Measurements from ENCODE around the gene SYNCRIP.
"Not testable (repeated sequence)": the region's sequence is repeated elsewhere in the genome, so short reads cannot be mapped to it uniquely, and the experiment has no call there.

The SYNCRIP gene

GRCh38 chr6:85672623-85673022, 29.9 kb upstream of the SYNCRIP start:
- intact Hi-C loops (cut with DNase I): no loop called here
- no peak for DNase-seq

GRCh38 chr6:85672050-85672449, 29.4 kb upstream of the SYNCRIP start:
- intact Hi-C loops (cut with DNase I): no loop called here
- DNase-seq: no peak

DNA sequence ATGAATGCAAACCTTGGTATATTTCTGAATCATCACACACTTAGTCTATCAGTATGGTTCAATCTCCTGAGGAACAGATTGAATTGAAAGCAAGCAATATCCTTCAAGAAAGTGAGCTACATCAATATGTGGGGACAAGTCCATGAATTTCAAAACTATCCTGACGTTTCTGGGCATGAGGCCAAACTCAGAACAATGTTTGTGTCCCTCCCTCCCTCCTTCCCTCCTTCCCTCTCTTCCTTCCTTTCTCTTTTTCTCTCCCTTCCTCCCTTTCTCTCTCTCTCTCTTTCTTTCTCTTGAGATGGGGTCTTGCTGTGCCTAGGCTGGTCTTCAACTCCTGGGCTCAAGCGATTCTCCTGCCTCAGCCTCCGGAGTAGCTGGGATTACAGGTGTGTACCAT, 27.9 kb upstream of the SYNCRIP start:
- intact Hi-C loops (cut with DNase I): no loop called here
- DNase-seq: no peak

GRCh38 chr6:85669735-85670194, 27.1 kb upstream of the SYNCRIP start:
- intact Hi-C loops (cut with DNase I): no loop called here
- no peak for DNase-seq

DNA sequence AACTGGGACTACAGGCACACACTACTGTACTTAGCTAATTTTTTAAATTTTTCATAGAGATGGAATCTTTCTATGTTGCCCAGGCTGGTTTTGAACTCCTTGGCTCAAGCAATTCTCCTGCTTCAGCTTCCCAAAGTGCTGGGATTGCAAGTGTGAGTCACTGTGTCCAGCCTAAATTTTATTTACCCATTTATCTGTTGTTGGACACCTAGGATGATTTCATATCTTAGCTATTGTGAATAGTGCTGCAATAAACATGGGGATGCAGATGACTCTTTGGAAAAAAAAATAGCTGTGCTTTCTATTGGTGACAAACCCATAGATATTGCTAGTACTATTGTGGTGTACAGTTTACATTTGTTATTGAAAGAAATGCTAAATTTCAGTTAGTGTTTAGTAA, 19.6 kb upstream of the SYNCRIP start:
- no peak for DNase-seq
- intact Hi-C loops (cut with DNase I): no loop called here

- peak in 6 of 10 donors; percentile 25 to 90 (median 69) for DNase-seq
- intact Hi-C loops (cut with DNase I): no loop called here
Measured at GRCh38 chr6:85660181-85660611, 17.5 kb upstream of the SYNCRIP start.

DNA sequence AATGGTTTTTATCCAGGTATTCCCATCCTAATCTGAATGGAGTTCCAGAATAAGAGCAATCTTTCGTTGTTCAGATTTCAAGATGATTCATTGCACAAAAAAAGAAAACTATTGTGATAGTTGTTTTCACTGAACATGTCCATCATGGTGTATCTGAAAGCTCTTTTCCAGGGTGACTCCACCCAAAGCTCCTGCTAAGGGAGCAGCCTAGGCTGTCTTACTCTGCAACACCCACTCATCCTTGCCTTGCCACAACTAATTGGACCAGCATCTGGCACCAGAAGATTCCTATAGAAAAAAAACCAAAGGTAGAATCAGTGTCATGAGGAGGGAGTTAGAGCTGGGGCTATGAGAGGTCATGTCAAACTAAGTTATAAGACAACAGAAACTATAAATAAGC, 7.9 kb upstream of the SYNCRIP start:
- intact Hi-C loops (cut with DNase I): no loop called here
- DNase-seq: no peak

GRCh38 chr6:85644279-85644762, 1.6 kb upstream of the SYNCRIP start:
- DNase-seq: no peak
- intact Hi-C loops (cut with DNase I): loop anchor here (10.0 kb wide), 1 partner anchor 1790 kb away; the partner anchor contains the start of genes CYB5R4 and RIPPLY2

- intact Hi-C loops (cut with DNase I): loop anchor here (1.0 to 10.0 kb wide), 3 partner anchors 35 to 1789 kb away; partner anchors contain the start of genes CYB5R4 and RIPPLY2
- DNase-seq: peak; percentile 71 to 97 (median 82)
Measured at GRCh38 chr6:85643537-85644278, 1.0 kb upstream of the SYNCRIP start.

DNA sequence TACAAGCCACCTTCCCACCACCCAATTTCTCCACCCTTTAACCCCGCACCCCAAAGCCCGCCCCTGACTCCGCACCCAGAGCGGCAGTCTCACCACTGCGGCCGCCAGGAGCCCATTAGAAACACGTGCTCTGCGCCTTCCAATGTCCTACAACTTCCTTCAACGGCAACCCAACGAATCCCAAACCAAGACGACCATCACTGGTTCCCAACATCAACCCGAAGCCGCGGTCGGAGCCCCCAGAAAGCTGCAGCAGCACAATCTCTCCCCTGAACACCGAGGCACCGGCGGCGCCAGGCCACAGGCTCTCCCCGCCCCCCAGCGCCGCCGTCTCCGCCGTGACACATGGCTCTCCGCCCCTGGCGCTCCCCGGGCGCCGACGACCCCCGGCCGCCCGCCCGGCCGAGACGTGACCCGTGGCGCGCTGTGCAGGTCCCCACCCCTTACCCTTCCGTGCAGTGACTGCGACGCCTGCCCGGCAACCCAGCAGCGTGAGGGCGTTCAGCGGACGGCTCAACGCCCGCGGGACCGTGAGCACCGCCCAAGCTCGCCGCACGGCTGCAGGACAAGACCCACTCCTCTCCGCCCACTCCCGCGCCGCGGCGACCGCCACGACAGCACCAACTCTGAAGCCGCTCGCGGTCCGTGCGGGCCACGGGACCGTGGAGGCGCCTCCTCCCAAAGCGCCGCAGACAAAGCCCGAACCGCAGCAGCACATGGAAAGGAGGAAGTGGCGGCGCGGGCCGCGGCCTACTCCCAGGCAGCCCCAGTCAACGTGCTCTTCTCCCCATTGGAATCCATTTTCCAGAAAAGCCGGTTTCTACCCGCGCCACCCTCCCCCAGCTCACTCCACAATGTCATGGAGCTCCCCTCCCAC, 551 bp downstream of the SYNCRIP start:
- intact Hi-C loops (cut with DNase I): loop anchor here (10.0 kb wide), 1 partner anchor 1787 kb away; the partner anchor contains the start of genes CYB5R4 and RIPPLY2
- peak; percentile 33 to 89 (median 47) for DNase-seq

DNA sequence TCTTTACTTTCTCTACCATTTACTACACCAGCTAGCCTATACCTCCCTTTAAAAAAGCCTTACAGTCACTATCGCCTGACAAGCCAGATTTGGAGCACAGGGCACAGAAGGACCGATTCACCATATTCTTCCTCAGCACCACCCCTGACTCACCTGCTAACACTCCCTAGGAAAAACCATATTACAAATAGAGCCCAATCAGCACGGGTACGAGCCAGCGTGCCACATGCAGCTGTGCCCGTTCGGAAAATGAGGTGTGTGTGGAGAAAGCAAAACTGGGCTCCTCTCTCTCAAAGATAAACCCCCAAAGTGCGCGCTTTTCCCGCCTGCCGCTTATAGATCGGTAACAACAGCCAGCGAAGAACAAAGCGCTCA, 1.2 kb downstream of the SYNCRIP start:
- no peak for DNase-seq
- intact Hi-C loops (cut with DNase I): loop anchor here (10.0 kb wide), 1 partner anchor 1787 kb away; the partner anchor contains the start of genes CYB5R4 and RIPPLY2

GRCh38 chr6:85640821-85641220, 1.9 kb downstream of the SYNCRIP start:
- intact Hi-C loops (cut with DNase I): loop anchor here (10.0 kb wide), 1 partner anchor 1786 kb away; the partner anchor contains the start of genes CYB5R4 and RIPPLY2
- no peak for DNase-seq

DNA sequence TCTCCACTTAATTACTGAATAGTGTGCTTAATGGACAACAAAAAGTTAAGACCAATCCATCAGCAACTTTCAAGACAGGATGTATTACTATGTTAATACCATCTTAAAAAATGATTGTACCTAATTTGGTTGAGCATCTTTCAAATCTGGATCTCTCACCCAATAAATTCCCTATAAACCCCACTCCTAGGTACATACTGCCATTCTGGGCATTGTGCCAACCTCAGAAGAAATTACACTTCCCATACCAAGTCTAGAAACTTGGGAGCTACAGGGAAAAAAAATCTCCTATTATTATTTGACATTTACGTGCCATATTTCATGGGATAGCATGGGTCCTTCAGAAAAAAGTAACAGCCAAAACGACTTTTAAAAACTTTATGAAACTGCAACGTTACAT, 5.1 kb downstream of the SYNCRIP start:
- intact Hi-C loops (cut with DNase I): no loop called here
- no peak for DNase-seq

GRCh38 chr6:85632164-85632942, 10.3 kb downstream of the SYNCRIP start:
- intact Hi-C loops (cut with DNase I): no loop called here
- no peak for DNase-seq

- intact Hi-C loops (cut with DNase I); DNase-seq: not testable (repeated sequence)
Measured at GRCh38 chr6:85631117-85631516, 11.6 kb downstream of the SYNCRIP start.

GRCh38 chr6:85628353-85628752, 14.3 kb downstream of the SYNCRIP start:
- intact Hi-C loops (cut with DNase I): no loop called here
- DNase-seq: no peak

- intact Hi-C loops (cut with DNase I): no loop called here
- DNase-seq: no peak
Measured at GRCh38 chr6:85620308-85620707, 22.4 kb downstream of the SYNCRIP start.

DNA sequence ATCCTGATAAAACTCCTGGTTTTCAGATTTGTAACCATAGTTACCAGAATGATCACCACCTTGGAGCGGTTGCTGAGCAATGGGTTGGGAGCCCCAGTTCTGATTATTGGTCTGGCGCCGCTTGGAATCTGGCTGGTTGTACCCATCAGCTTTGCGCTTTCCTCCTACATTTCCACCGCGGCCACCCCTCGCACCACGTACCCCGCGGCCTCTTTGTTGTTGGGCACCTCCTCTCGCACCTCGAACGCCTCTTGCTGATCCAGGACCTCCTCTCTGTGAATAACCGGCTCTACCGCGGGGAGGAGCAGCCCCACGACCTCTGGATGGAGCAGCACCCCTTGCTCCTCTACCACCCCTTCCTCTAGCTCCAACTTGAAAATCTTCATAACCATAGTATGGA, 27.9 kb downstream of the SYNCRIP start:
- DNase-seq: peak in 1 of 10 donors; percentile 67
- intact Hi-C loops (cut with DNase I): no loop called here

GRCh38 chr6:85612690-85613474, 29.8 kb downstream of the SYNCRIP start:
- DNase-seq: no peak
- intact Hi-C loops (cut with DNase I): no loop called here

All from posterior cingulate gyrus (tissue), 11 donors.